HG03460 (cell line): Measurements from ENCODE around the gene ADGRB2.

Source experiments
- ATAC-seq: cut with Tn5 transposase; IDR thresholded peaks from one replicate; pipeline ENCODE4 v1.9.1; 2021; ENCODE audit not compliant: unreplicated experiment

The ADGRB2 gene

GRCh38 chr1:31704271-31705079, 59.7 kb downstream of the ADGRB2 start:
- no peak for ATAC-seq

GRCh38 chr1:31703431-31704270, 60.5 kb downstream of the ADGRB2 start, which contains the start of gene COL16A1:
COL16A1 (minus strand) TSS chr1:31704017; CDS start chr1:31702193, 1,824 bp downstream.
- ATAC-seq: no peak

- ATAC-seq: no peak
Observed at GRCh38 chr1:31702836-31703404, 61.2 kb downstream of the ADGRB2 start.

GRCh38 chr1:31701091-31701736, 62.9 kb downstream of the ADGRB2 start:
- ATAC-seq: no peak

- ATAC-seq: no peak
Observed at GRCh38 chr1:31700468-31701090, 63.6 kb downstream of the ADGRB2 start.

GRCh38 chr1:31699341-31699891, 64.7 kb downstream of the ADGRB2 start:
- ATAC-seq: no peak

- ATAC-seq: no peak
Observed at GRCh38 chr1:31697369-31697984, 66.7 kb downstream of the ADGRB2 start.

GRCh38 chr1:31696242-31696641, 67.9 kb downstream of the ADGRB2 start:
- no peak for ATAC-seq

GRCh38 chr1:31695327-31695726, 68.8 kb downstream of the ADGRB2 start:
- no peak for ATAC-seq

- ATAC-seq: no peak
Observed at GRCh38 chr1:31694964-31695313, 69.2 kb downstream of the ADGRB2 start.

- no peak for ATAC-seq
Observed at GRCh38 chr1:31694069-31694963, 69.8 kb downstream of the ADGRB2 start.

GRCh38 chr1:31693231-31693630, 70.9 kb downstream of the ADGRB2 start:
- no peak for ATAC-seq

- ATAC-seq: no peak
Observed at GRCh38 chr1:31691951-31692350, 72.2 kb downstream of the ADGRB2 start.

- ATAC-seq: no peak
Observed at GRCh38 chr1:31691446-31691845, 72.7 kb downstream of the ADGRB2 start.

GRCh38 chr1:31690921-31691320, 73.2 kb downstream of the ADGRB2 start:
- ATAC-seq: no peak

GRCh38 chr1:31689854-31690253, 74.3 kb downstream of the ADGRB2 start:
- ATAC-seq: no peak

GRCh38 chr1:31689379-31689778, 74.8 kb downstream of the ADGRB2 start:
- ATAC-seq: no peak

- ATAC-seq: no peak
Observed at GRCh38 chr1:31688233-31688918, 75.8 kb downstream of the ADGRB2 start.
